Measurements from ENCODE around the gene TMEM50A.
"Not testable (repeated sequence)": the region's sequence is repeated elsewhere in the genome, so short reads cannot be mapped to it uniquely, and the experiment has no call there.

The TMEM50A gene

DNA sequence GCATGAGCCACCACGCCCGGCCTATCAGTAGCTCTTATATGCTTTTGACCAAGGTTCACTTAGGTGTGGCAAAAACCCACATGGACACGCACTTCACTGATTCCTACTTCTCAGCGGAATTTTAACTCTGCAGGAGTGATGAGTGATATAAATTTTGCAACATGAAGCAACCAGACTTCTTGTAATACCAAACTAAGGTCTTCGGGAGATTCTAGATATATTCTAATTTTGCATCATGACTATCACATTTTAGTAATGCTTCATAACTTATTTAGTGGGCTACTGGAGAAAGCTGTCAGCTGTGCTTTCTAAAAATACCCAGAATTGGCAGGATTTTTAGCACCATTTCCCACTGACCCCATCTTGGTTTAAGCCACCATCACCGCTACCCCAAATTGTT is 54.7 kb downstream of the TMEM50A start:
- H3K27ac Mint-ChIP-seq = no peak overlapping the region
- no peaks in the 10 kb centered on the region for H3K9me3 Mint-ChIP-seq
- H3K4me3 Mint-ChIP-seq = no peak overlapping the region
- H3K27me3 Mint-ChIP-seq (ENCODE audit: low read depth) = peaks cover 19% of the 10 kb centered on the region
- no peaks in the 10 kb centered on the region for H3K4me1 Mint-ChIP-seq (ENCODE audit: low read depth)
- no peaks in the 10 kb centered on the region for H3K36me3 Mint-ChIP-seq (ENCODE audit: low read depth)

DNA sequence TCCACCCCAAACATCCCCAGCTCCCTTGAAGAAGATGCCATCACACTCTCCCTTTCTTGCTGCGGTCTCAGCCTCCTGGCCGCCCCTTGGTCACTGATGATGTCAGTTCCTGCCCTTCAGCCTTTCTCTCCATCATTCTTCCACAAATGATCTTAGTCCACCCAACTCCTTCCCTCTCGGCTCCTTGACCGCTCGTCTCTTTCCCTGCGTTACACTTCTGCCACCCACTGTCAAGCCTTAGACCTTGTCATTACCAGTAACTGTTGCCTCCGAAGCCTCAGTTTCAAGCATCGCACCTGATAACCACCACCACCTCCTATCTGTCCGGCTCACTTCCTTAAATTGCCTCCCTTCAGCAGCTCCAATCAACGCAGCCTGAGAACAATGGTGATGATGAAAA is 59.4 kb downstream of the TMEM50A start:
- not testable (repeated sequence) for H3K27ac Mint-ChIP-seq; H3K4me1 Mint-ChIP-seq (ENCODE audit: low read depth); H3K36me3 Mint-ChIP-seq (ENCODE audit: low read depth); H3K9me3 Mint-ChIP-seq; H3K4me3 Mint-ChIP-seq
- H3K27me3 Mint-ChIP-seq (ENCODE audit: low read depth) = peaks cover 30% of the 10 kb centered on the region

DNA sequence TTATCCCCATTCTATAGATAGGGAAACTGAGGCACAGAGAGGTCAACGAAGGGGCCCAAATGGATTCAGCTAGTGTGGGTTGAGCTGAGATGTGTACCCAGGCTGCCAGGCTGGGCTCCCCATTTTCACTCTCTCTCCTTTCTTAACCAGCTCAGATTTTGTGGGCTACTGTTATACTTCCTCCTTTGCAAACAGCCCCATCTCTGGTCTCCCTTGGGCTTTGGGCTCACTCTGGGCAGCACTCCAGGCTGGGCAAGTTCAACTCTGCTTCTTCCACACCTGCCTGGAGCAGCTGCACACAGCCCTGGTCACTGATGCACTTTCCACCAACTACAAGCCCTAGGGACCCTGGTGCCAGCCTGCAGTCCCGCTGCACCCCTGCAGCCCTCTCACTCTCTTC is 59.9 kb downstream of the TMEM50A start:
- not testable (repeated sequence) for H3K4me3 Mint-ChIP-seq; H3K36me3 Mint-ChIP-seq (ENCODE audit: low read depth); H3K27ac Mint-ChIP-seq; H3K9me3 Mint-ChIP-seq; H3K4me1 Mint-ChIP-seq (ENCODE audit: low read depth)
- peaks cover 35% of the 10 kb centered on the region for H3K27me3 Mint-ChIP-seq (ENCODE audit: low read depth)

- not testable (repeated sequence) for H3K36me3 Mint-ChIP-seq (ENCODE audit: low read depth); H3K4me1 Mint-ChIP-seq (ENCODE audit: low read depth); H3K27ac Mint-ChIP-seq; H3K4me3 Mint-ChIP-seq; H3K9me3 Mint-ChIP-seq
- H3K27me3 Mint-ChIP-seq (ENCODE audit: low read depth) = peaks cover 29% of the 10 kb centered on the region
Observed at GRCh38 chr1:25402947-25403803, 65.0 kb downstream of the TMEM50A start.

- not testable (repeated sequence) for H3K9me3 Mint-ChIP-seq; H3K4me3 Mint-ChIP-seq; H3K4me1 Mint-ChIP-seq (ENCODE audit: low read depth); H3K27ac Mint-ChIP-seq; H3K36me3 Mint-ChIP-seq (ENCODE audit: low read depth)
- H3K27me3 Mint-ChIP-seq (ENCODE audit: low read depth) = peaks cover 19% of the 10 kb centered on the region
Observed at GRCh38 chr1:25405731-25406305, 67.7 kb downstream of the TMEM50A start.

DNA sequence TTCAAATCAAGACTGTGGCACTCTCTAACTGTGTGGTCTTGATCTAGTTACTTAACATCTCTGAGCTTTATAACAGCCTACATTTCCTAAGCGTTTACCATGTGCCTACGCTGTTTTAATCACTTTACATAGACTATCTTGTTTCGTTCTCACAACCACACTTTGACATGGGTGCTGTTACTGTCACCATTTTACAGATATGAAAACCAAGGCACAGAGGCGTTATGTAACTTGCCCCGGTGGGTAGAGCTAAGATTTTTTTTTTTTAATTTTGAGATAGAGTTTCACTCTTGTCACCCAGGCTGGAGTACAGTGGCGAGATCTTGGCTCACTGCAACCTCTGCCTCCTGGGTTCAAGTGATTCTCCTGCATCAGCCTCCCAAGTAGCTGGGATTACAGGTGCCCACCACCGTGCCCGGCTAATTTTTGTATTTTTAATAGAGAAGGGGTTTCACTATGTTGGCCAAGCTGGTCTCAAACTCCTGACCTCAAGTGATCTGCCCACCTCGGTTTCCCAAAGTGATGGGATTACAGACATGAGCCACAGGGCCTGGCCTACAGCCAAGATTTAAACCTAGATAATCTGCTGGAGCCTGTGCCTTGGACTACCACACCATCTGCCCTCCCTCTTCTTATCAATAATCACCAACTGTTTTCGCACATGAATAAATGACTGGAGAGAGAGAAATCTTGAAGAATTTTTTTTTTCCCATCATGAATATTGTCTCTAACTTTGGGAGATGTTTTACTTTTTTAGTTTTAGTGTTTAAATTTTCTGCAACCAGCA is 71.7 kb downstream of the TMEM50A start:
- H3K9me3 Mint-ChIP-seq; H3K27me3 Mint-ChIP-seq (ENCODE audit: low read depth); H3K4me3 Mint-ChIP-seq; H3K4me1 Mint-ChIP-seq (ENCODE audit: low read depth); H3K36me3 Mint-ChIP-seq (ENCODE audit: low read depth); H3K27ac Mint-ChIP-seq: not testable (repeated sequence)
